A549 (cell line): ENCODE results near the gene KLK7. TPM values are rescaled to one million over a fixed set of nuclear protein-coding genes. Genes with fewer than 3 reads are reported as not detected.

ENCODE experiments used
- ATAC-seq, 2 experiments: fragments of 200-7000 bp in 1 of 2; fragments of >200 bp in 1 of 2; cut with Nextera tagmentation in 1 of 2; cut with Tn5 transposase in 1 of 2; 3 replicates each; pipeline versions ENCODE4 v1.8.0 to v1.9.1; 2018 to 2020; ENCODE audit warnings: mild to moderate bottlenecking in 1 of 2, moderate library complexity in 1 of 2
- CTCF ChIA-PET: fragments of 300-600 bp; sonication (Branson Sonifier 250); formaldehyde crosslinking; extraction: SDS; loops from one replicate; lab custom pipeline; 2021; ENCODE audit warnings: antibody characterized with exemption, inconsistent platforms; lab: Yijun Ruan, JAX
- POLR2A ChIA-PET: fragments of 350-600 bp; formaldehyde crosslinking; extraction: SDS; loops from one replicate; lab custom pipeline; 2021; ENCODE audit warnings: antibody characterized with exemption, inconsistent platforms; lab: Yijun Ruan, JAX
- DNase-seq, 2 experiments: peaks; one replicate each; pipeline versions ENCODE4 v3.0.0 to v3.0.0-alpha.2; 2011 to 2016; ENCODE audit warnings: low read depth in 1 of 2, low spot score in 1 of 2
- FAIRE-seq: peaks from 2 replicates; lab custom pipeline; 2011; peaks lifted over from hg19 to GRCh38; lab: Jason Lieb, UNC
- H3K27ac ChIP-seq, 2 experiments: fragments of >200 bp; sonication (Bioruptor Twin); formaldehyde crosslinking; 3 replicates each; pipeline ENCODE4 v1.5.1; 2016 to 2017
- H3K4me1 ChIP-seq: fragments of >200 bp; sonication (Bioruptor Twin); formaldehyde crosslinking; 3 replicates; pipeline ENCODE4 v1.6.1; 2016
- H3K4me2 ChIP-seq: fragments of >200 bp; sonication (Bioruptor Twin); formaldehyde crosslinking; 3 replicates; pipeline ENCODE4 v1.6.1; 2016
- H3K4me3 ChIP-seq: fragments of >200 bp; sonication (Bioruptor Twin); formaldehyde crosslinking; 3 replicates; pipeline ENCODE4 v1.5.1; 2016
- H3K9me3 ChIP-seq: fragments of >200 bp; sonication (Bioruptor Twin); formaldehyde crosslinking; 3 replicates; pipeline ENCODE4 v1.6.1; 2016
- CEBPB ChIP-seq, 2 experiments: fragments of >200 bp in 1 of 2; sonication (Bioruptor Twin) in 1 of 2; formaldehyde crosslinking in 1 of 2; IDR thresholded peaks; 2 replicates each; pipeline ENCODE4 v1.6.1; 2012 to 2016
- EHF ChIP-seq: fragments of 250-450 bp; sonication (Bioruptor Pico); IDR thresholded peaks from 2 replicates; pipeline ENCODE4 v1.5.0; 2020; ENCODE audit warnings: mild to moderate bottlenecking
- EHMT2 ChIP-seq: fragments of 200-600 bp; sonication (generic); IDR thresholded peaks from 2 replicates; pipeline ENCODE4 v1.6.1; 2016; ENCODE audit warnings: antibody characterized with exemption, low read depth, mild to moderate bottlenecking, moderate library complexity
- ELK1 ChIP-seq: fragments of 150-350 bp; IDR thresholded peaks from 2 replicates; pipeline ENCODE4 v1.6.1; 2014; ENCODE audit warnings: low read depth, mild to moderate bottlenecking, low read length
- ESRRA ChIP-seq: fragments of 150-350 bp; IDR thresholded peaks from 2 replicates; pipeline ENCODE4 v1.6.1; 2014; ENCODE audit warnings: mild to moderate bottlenecking, low read length, borderline replicate concordance
- FOSB ChIP-seq: fragments of 250-450 bp; sonication (Bioruptor Pico); IDR thresholded peaks from 2 replicates; pipeline ENCODE4 v1.5.0; 2020; ENCODE audit warnings: mild to moderate bottlenecking, moderate library complexity
- HES2 ChIP-seq: fragments of >200 bp; sonication (Bioruptor Twin); formaldehyde crosslinking; IDR thresholded peaks from 2 replicates; pipeline ENCODE4 v1.6.1; 2016
- HEYL ChIP-seq: fragments of 250-450 bp; sonication (Bioruptor Pico); IDR thresholded peaks from 2 replicates; pipeline ENCODE4 v1.8.0; 2021; ENCODE audit warnings: mild to moderate bottlenecking, moderate library complexity
- HMGXB4 ChIP-seq: fragments of 250-450 bp; sonication (Bioruptor Pico); IDR thresholded peaks from 2 replicates; pipeline ENCODE4 v1.5.0; 2021; ENCODE audit warnings: mild to moderate bottlenecking, moderate library complexity, borderline replicate concordance
- HOXB13 ChIP-seq: fragments of 250-450 bp; sonication (Bioruptor Pico); IDR thresholded peaks from 2 replicates; pipeline ENCODE4 v1.5.0; 2020; ENCODE audit warnings: low read depth, mild to moderate bottlenecking, moderate library complexity
- JUNB ChIP-seq: fragments of >200 bp; sonication (Bioruptor Twin); formaldehyde crosslinking; IDR thresholded peaks from 2 replicates; pipeline ENCODE4 v1.6.1; 2016
- KDM1A ChIP-seq: fragments of 200-600 bp; sonication (generic); IDR thresholded peaks from 2 replicates; pipeline ENCODE4 v1.6.1; 2016; ENCODE audit warnings: low read depth, mild to moderate bottlenecking
- KDM5A ChIP-seq: fragments of 200-600 bp; sonication (generic); IDR thresholded peaks from 2 replicates; pipeline ENCODE4 v1.6.1; 2016; ENCODE audit warnings: antibody characterized with exemption, mild to moderate bottlenecking
- MAZ ChIP-seq: fragments of 150-350 bp; IDR thresholded peaks from 2 replicates; pipeline ENCODE4 v1.6.1; 2014; ENCODE audit warnings: antibody characterized with exemption, low read depth, low read length, borderline replicate concordance
- MYC ChIP-seq: IDR thresholded peaks from 2 replicates; pipeline ENCODE4 v1.6.1; 2012; ENCODE audit warnings: mild to moderate bottlenecking, inconsistent platforms, low read length, improper control_type of control experiment, borderline replicate concordance
- NR3C1 ChIP-seq: fragments of >200 bp; sonication (Bioruptor Twin); formaldehyde crosslinking; IDR thresholded peaks from 3 replicates; pipeline ENCODE4 v1.6.1; 2017
- PHF8 ChIP-seq: fragments of 200-600 bp; sonication (generic); IDR thresholded peaks from 2 replicates; pipeline ENCODE4 v1.6.1; 2016; ENCODE audit warnings: low read depth, mild to moderate bottlenecking, antibody characterized with exemption, moderate library complexity, borderline replicate concordance
- POLR2A ChIP-seq: IDR thresholded peaks from 2 replicates; pipeline ENCODE4 v1.6.1; 2012; ENCODE audit warnings: mild to moderate bottlenecking, low read length
- RAD21 ChIP-seq, 2 experiments: fragments of >200 bp in 1 of 2; sonication (Bioruptor Twin) in 1 of 2; formaldehyde crosslinking in 1 of 2; IDR thresholded peaks in 1 of 2; conservative IDR thresholded peaks in 1 of 2; 2 replicates in 1 of 2; 3 replicates in 1 of 2; pipeline ENCODE4 v1.6.1; 2012 to 2018; ENCODE audit warnings: inconsistent platforms in 1 of 2
- RARB ChIP-seq: fragments of 250-450 bp; sonication (Bioruptor Pico); IDR thresholded peaks from 2 replicates; pipeline ENCODE4 v1.8.0; 2021; ENCODE audit warnings: mild to moderate bottlenecking, moderate library complexity
- RFX5 ChIP-seq: fragments of 450-650 bp; IDR thresholded peaks from 2 replicates; pipeline ENCODE4 v1.7.1; 2014; ENCODE audit warnings: antibody characterized with exemption, mild to moderate bottlenecking, moderate library complexity
- SMC3 ChIP-seq: fragments of >200 bp; sonication (Bioruptor Twin); formaldehyde crosslinking; IDR thresholded peaks from 3 replicates; pipeline ENCODE4 v1.6.1; 2018; ENCODE audit warnings: inconsistent platforms
- TFCP2L1 ChIP-seq: fragments of 250-450 bp; sonication (Bioruptor Pico); IDR thresholded peaks from 2 replicates; pipeline ENCODE4 v1.5.0; 2021; ENCODE audit warnings: mild to moderate bottlenecking
- TP53 ChIP-seq: fragments of 250-450 bp; sonication (Bioruptor Pico); IDR thresholded peaks from 2 replicates; pipeline ENCODE4 v1.5.0; 2021; ENCODE audit warnings: mild to moderate bottlenecking, moderate library complexity
- USF2 ChIP-seq: fragments of 450-650 bp; IDR thresholded peaks from 2 replicates; pipeline ENCODE4 v1.6.1; 2014; ENCODE audit warnings: antibody characterized with exemption
- ZC3H11A ChIP-seq: fragments of 450-650 bp; IDR thresholded peaks from 2 replicates; pipeline ENCODE4 v1.6.1; 2014; ENCODE audit warnings: antibody characterized with exemption, mild to moderate bottlenecking
- ZSCAN20 ChIP-seq: fragments of 250-450 bp; sonication (Bioruptor Pico); IDR thresholded peaks from 2 replicates; pipeline ENCODE4 v1.8.0; 2022; ENCODE audit warnings: mild to moderate bottlenecking, moderate library complexity
- WGBS: methylation state at CpG from one replicate; pipeline ENCODE4 v1.1.6; 2017; ENCODE audit errors: missing lambda C conversion rate; 5-methylcytosine and 5-hydroxymethylcytosine counted together
- polyA plus RNA-seq, 4 experiments: library from polyadenylated mRNA; depleted of rRNA in 3 of 4; stranded (reverse); fragments of >200 nt; fragmentation: RNase III in 1 of 4; extraction: RNeasy Plus Mini Kit Qiagen cat#74134 plus additional on column Dnase treatment in 1 of 4; gene quantifications; 2 replicates in 3 of 4; 3 replicates in 1 of 4; pipeline ENCODE4 v1.2.3, GENCODE V29; 2011 to 2017

The KLK7 gene
- polyA plus RNA-seq, 2 of the 4 experiments (the other 2 are of a cell fraction), result not detected

GRCh38 chr19:51020988-51021651 lies 37.4 kb upstream of the KLK7 start (continued):
- TF ChIP-seq USF2 (peak; percentile 53), JUNB (no peak), TP53 (no peak), FOSB (CRISPR knock-in tag) (no peak), ZSCAN20 (CRISPR knock-in tag) (no peak), RFX5 (no peak), MAZ (no peak), KDM5A (no peak), MYC (no peak), HEYL (no peak), CEBPB (IDR thresholded peaks at IDR 0.05) (no peak), RARB (CRISPR knock-in tag) (no peak), SMC3 (peak; percentile 86), EHF (CRISPR knock-in tag) (no peak), EHMT2 (no peak), ZC3H11A (0 out of 2 replicates have a peak, but pooled peaks have one; percentile 4), TFCP2L1 (CRISPR knock-in tag) (no peak), ELK1 (no peak), HOXB13 (CRISPR knock-in tag) (no peak), RAD21 (conservative IDR thresholded peaks at IDR 0.05 in 1 of 2, IDR thresholded peaks at IDR 0.05 in 1 of 2) (peak; percentile 60 to 62)

- DNase-seq (no peak), ATAC-seq (peak in 1 of 2 experiments; percentile 1; a peak in 1 of 6 replicates), FAIRE-seq (no peak)
- TF ChIP-seq PHF8 (no peak), NR3C1 (no peak), HMGXB4 (CRISPR knock-in tag) (no peak), ZC3H11A (no peak), ESRRA (no peak), POLR2A (no peak), MYC (no peak), HES2 (no peak), EHMT2 (no peak), KDM1A (no peak), TFCP2L1 (CRISPR knock-in tag) (no peak)
- Histone ChIP-seq H3K27ac (peak within 1 kb of the TSS in 1 of 2 experiments; percentile 53; a peak in 1 of 6 replicates), H3K4me3 (peak within 1 kb of the TSS; percentile 49), H3K9me3 (no peaks in the 10 kb centered on the region), H3K4me2 (peak within 1 kb of the TSS; percentile 92), H3K4me1 (peaks cover 23% of the 10 kb centered on the region)
- WGBS, result 12% methylated on average over 11 of the region's 14 CpGs
- ChIA-PET CTCF (interaction anchor here (0.9 to 8.8 kb wide), 6 partner anchors 19 to 149 kb away, joined by 3 to 147 read pairs (median 9); no protein-coding TSS in a partner anchor), POLR2A (no interaction called here)
These were observed 35.8 kb upstream of the KLK7 start, which contains the start of gene KLK10 for GRCh38 chr19:51019544-51019925. Gene KLK10, minus strand, starts transcription at chr19:51019709. Its CDS starts 579 bp downstream, at chr19:51019130.
